ENCODE measurements around the gene ZNF48. TPM values are rescaled to one million over a fixed set of nuclear protein-coding genes. Genes with fewer than 3 reads are reported as not detected.

ZNF48 gene
- total RNA-seq, 1 experiment from 2014 or later = 57.3 TPM

GRCh38 chr16:30421010-30421409 is 25.8 kb downstream of the ZNF48 start:
- no peak overlapping the region for H2BK20ac ChIP-seq (ENCODE audit: low read depth, low read length, poor library complexity, severe bottlenecking)
- no peak overlapping the region for H2BK5ac ChIP-seq (ENCODE audit: insufficient read length, low read length)
- H3K4me2 ChIP-seq (ENCODE audit: insufficient read depth, insufficient read length, low read length) = no peak overlapping the region
- no peaks in the 10 kb centered on the region for H4K20me1 ChIP-seq (ENCODE audit: control insufficient read depth, insufficient read depth, insufficient read length)
- H3K27me3 ChIP-seq (ENCODE audit: insufficient read depth, low read length) = no peaks in the 10 kb centered on the region
- Mint-ChIP-seq H3K4me3 (no peak overlapping the region), H3K27ac (no peak overlapping the region; a peak in 1 of 7 replicates), H3K27me3 (ENCODE audit: low read depth) (no peaks in the 10 kb centered on the region; the same call in none of the 2 replicates), H3K4me1 (peaks cover 11 to 15% of the 10 kb centered on the region in 2 experiments), H3K9me3 (no peaks in the 10 kb centered on the region; a peak in 1 of 5 replicates), H3K36me3 (ENCODE audit: insufficient read depth in 1 of 3, low read depth in 3 of 3) (peaks cover 30 to 55% (median 54%) of the 10 kb centered on the region in 3 experiments)
- no peak overlapping the region for H4K8ac ChIP-seq (replicated peaks; ENCODE audit: insufficient read length, low read depth, low read length)
- no peak overlapping the region for H3K9ac ChIP-seq (ENCODE audit: extremely low read depth, insufficient read length, low read length)
- no CpG with 5 or more reads among the region's 5 CpGs for WGBS (ENCODE audit: extremely low coverage, insufficient read length, low lambda C conversion rate)
- H4K91ac ChIP-seq (ENCODE audit: insufficient read length, low read depth, low read length) = no peak overlapping the region
- H2BK12ac ChIP-seq (ENCODE audit: insufficient read length, low read depth, low read length) = no peak overlapping the region
- no peak overlapping the region for H2BK15ac ChIP-seq (ENCODE audit: low read depth, low read length)
- no peak overlapping the region for H3K14ac ChIP-seq (ENCODE audit: insufficient read depth, low read length)
- peaks cover 8% of the 10 kb centered on the region for H3K23me2 ChIP-seq (ENCODE audit: insufficient read length, low read depth, low read length, poor library complexity, severe bottlenecking)
- no peak for TF ChIP-seq CTCF (conservative IDR thresholded peaks at IDR 0.05)
- no peak overlapping the region for H4K5ac ChIP-seq (ENCODE audit: insufficient read length, low read depth, low read length)
- no peak overlapping the region for H3K4ac ChIP-seq (ENCODE audit: low read depth, low read length)
- no peak overlapping the region for H3T11ph ChIP-seq (ENCODE audit: low read length)
- no peak overlapping the region for H3K56ac ChIP-seq (ENCODE audit: insufficient read length, low read depth, low read length)
- no peak overlapping the region for H3K18ac ChIP-seq (ENCODE audit: insufficient read length, low read depth, low read length)
- H2AFZ ChIP-seq (ENCODE audit: low read length) = no peak overlapping the region
- no peak overlapping the region for H2BK120ac ChIP-seq (ENCODE audit: low read depth, low read length, poor library complexity, severe bottlenecking)
- peaks cover 2% of the 10 kb centered on the region; the same call in 1 of the 2 replicates for H3K79me2 ChIP-seq (ENCODE audit: insufficient read depth, low read length)
- H3K79me1 ChIP-seq (ENCODE audit: insufficient read depth, low read depth, low read length, poor library complexity, severe bottlenecking) = peaks cover 3% of the 10 kb centered on the region
- no peaks in the 10 kb centered on the region for H3K4me1 ChIP-seq (ENCODE audit: insufficient read depth, low read length)
- H3K23ac ChIP-seq (ENCODE audit: insufficient read length, low read depth, low read length) = no peak overlapping the region
- no peak for DNase-seq
- H2AK5ac ChIP-seq (ENCODE audit: insufficient read length, low read length) = no peak overlapping the region
- no peak overlapping the region for H3K27ac ChIP-seq (ENCODE audit: insufficient read length, low read depth, low read length)
- no peaks in the 10 kb centered on the region for H3K9me3 ChIP-seq (ENCODE audit: control insufficient read depth, low read depth, low read length)
